HepG2 (cell line): Measurements from ENCODE around the gene PAXX. TPM values are rescaled to one million over a fixed set of nuclear protein-coding genes. Genes with fewer than 3 reads are reported as not detected.

Source experiments
- ATAC-seq: fragments of 200-7000 bp; cut with Tn5 transposase; 3 replicates; pipeline ENCODE4 v1.9.1; 2020; ENCODE audit warnings: mild to moderate bottlenecking, moderate library complexity
- BruUV-seq: library from RNA; stranded (reverse); fragments of 400-500 nt; replicated peaks from 2 replicates; lab custom pipeline; 2021; lab: Mats Ljungman, UMichigan
- CTCF ChIA-PET: fragments of 300-600 bp; formaldehyde crosslinking; extraction: SDS; loops from one replicate; lab custom pipeline; 2021; ENCODE audit warnings: low total read pairs, inconsistent platforms, low intra/inter-chr PET ratio; lab: Yijun Ruan, JAX
- POLR2A ChIA-PET: fragments of 350-600 bp; sonication (Branson Sonifier 250); formaldehyde crosslinking; loops from one replicate; lab custom pipeline; 2020; ENCODE audit warnings: antibody characterized with exemption, inconsistent platforms; lab: Yijun Ruan, JAX
- DNase-seq: peaks from one replicate; pipeline ENCODE4 v3.0.0-alpha.2; 2015; ENCODE audit warnings: low spot score
- FAIRE-seq: peaks from 3 replicates; lab custom pipeline; 2011; peaks lifted over from hg19 to GRCh38; lab: Jason Lieb, UNC
- H2AFZ ChIP-seq: one replicate; pipeline ENCODE4 v1.6.1; 2011; ENCODE audit warnings: low read length, inconsistent platforms
- H3K27ac ChIP-seq: fragments of 300-600 bp; 3 replicates; pipeline ENCODE4 v1.8.0; 2011; ENCODE audit warnings: mixed run types, mild to moderate bottlenecking, mixed read lengths, low read length, inconsistent platforms; ENCODE audit not compliant: insufficient read depth; ENCODE audit errors: extremely low read length
- H3K27me3 ChIP-seq, 2 experiments: fragments of 200-600 bp in 1 of 2; 2 replicates in 1 of 2; 3 replicates in 1 of 2; pipeline versions ENCODE4 v1.6.0 to v1.8.0; 2011; ENCODE audit warnings: low read length in 2 of 2, mild to moderate bottlenecking in 2 of 2, moderate library complexity in 2 of 2, inconsistent platforms in 1 of 2; ENCODE audit not compliant: insufficient read depth in 2 of 2, control insufficient read depth in 1 of 2
- H3K36me3 ChIP-seq, 2 experiments: fragments of 200-600 bp in 1 of 2; replicated peaks in 1 of 2; 2 replicates in 1 of 2; 3 replicates in 1 of 2; pipeline versions ENCODE4 v1.5.1 to v1.8.0; 2011; ENCODE audit warnings: low read length in 2 of 2, inconsistent platforms in 1 of 2; ENCODE audit not compliant: insufficient read depth in 2 of 2, control insufficient read depth in 1 of 2
- H3K4me1 ChIP-seq: 2 replicates; pipeline ENCODE4 v1.5.1; 2012; ENCODE audit warnings: low read length, inconsistent platforms; ENCODE audit not compliant: insufficient read depth
- H3K4me2 ChIP-seq: 2 replicates; pipeline ENCODE4 v1.6.0; 2011; ENCODE audit warnings: low read depth, low read length, inconsistent platforms
- H3K4me3 ChIP-seq, 3 experiments: fragments of 200-600 bp in 1 of 3; sonication (generic), shearing (Covaris generic) in 1 of 3; replicated peaks in 1 of 3; 2 replicates each; pipeline ENCODE4 v1.5.1; 2011 to 2016; ENCODE audit warnings: low read length in 3 of 3, inconsistent platforms in 2 of 3, low read depth in 2 of 3, mild to moderate bottlenecking in 2 of 3, control low read depth in 1 of 3, mixed read lengths in 1 of 3; ENCODE audit not compliant: insufficient read depth in 1 of 3
- H3K79me2 ChIP-seq: one replicate; pipeline ENCODE4 v1.6.1; 2011; ENCODE audit warnings: low read length, inconsistent platforms; ENCODE audit not compliant: insufficient read depth
- H3K9ac ChIP-seq: 2 replicates; pipeline ENCODE4 v1.6.0; 2011; ENCODE audit warnings: mild to moderate bottlenecking, low read depth, low read length, inconsistent platforms; ENCODE audit not compliant: insufficient read depth
- H3K9me3 ChIP-seq: 2 replicates; pipeline ENCODE4 v1.5.1; 2012; ENCODE audit warnings: mild to moderate bottlenecking, low read length
- H4K20me1 ChIP-seq: 2 replicates; pipeline ENCODE4 v1.6.0; 2011; ENCODE audit warnings: inconsistent platforms, mild to moderate bottlenecking, low read length, moderate library complexity; ENCODE audit not compliant: insufficient read depth
- DNMT1 ChIP-seq: sonication (generic); formaldehyde crosslinking; IDR thresholded peaks from 2 replicates; pipeline ENCODE4 v1.5.1; 2020; ENCODE audit warnings: mild to moderate bottlenecking, missing genetic modification reagents
- ETV5 ChIP-seq: IDR thresholded peaks from 2 replicates; pipeline ENCODE4 v1.6.1; 2018; ENCODE audit warnings: missing biosample characterization, missing genetic modification reagents, inconsistent platforms, borderline replicate concordance
- REST ChIP-seq, 2 experiments: IDR thresholded peaks; 2 replicates each; pipeline ENCODE4 v1.6.1; 2011 to 2012; ENCODE audit warnings: low read length in 2 of 2, borderline replicate concordance in 1 of 2, low read depth in 1 of 2, mild to moderate bottlenecking in 1 of 2, moderate library complexity in 1 of 2
- SMARCC2 ChIP-seq: fragments of 450-650 bp; IDR thresholded peaks from 2 replicates; pipeline ENCODE4 v1.6.1; 2017; ENCODE audit warnings: antibody characterized with exemption, mild to moderate bottlenecking
- ZNF670 ChIP-seq: sonication (generic); formaldehyde crosslinking; IDR thresholded peaks from 2 replicates; pipeline ENCODE4 v1.8.0; 2022; ENCODE audit warnings: mild to moderate bottlenecking, missing genetic modification reagents, borderline replicate concordance
- ZNF674 ChIP-seq: sonication (generic); formaldehyde crosslinking; IDR thresholded peaks from 2 replicates; pipeline ENCODE4 v1.5.0; 2020; ENCODE audit warnings: low read depth, mild to moderate bottlenecking, missing genetic modification reagents
- ZNF781 ChIP-seq: sonication (generic); formaldehyde crosslinking; IDR thresholded peaks from 2 replicates; pipeline ENCODE4 v1.5.1; 2020; ENCODE audit warnings: borderline replicate concordance, mild to moderate bottlenecking, missing genetic modification reagents; ENCODE audit errors: not compliant biosample characterization
- WGBS: methylation state at CpG from one replicate; pipeline ENCODE4 v1.1.6; 2017; ENCODE audit warnings: low lambda C conversion rate; 5-methylcytosine and 5-hydroxymethylcytosine counted together
- in situ Hi-C: cut with HindIII; loops from 2 replicates; pipeline ENCODE4 v1.10.0; 2017; ENCODE audit warnings: low pct_unique_long_range_greater_than_20kb; ENCODE audit not compliant: extremely low pct_ligation_motif_present
- intact Hi-C: fragments of 100-400 bp; cut with micrococcal nuclease; formaldehyde crosslinking; loops from one replicate; pipeline ENCODE4 v1.10.0; 2022; ENCODE audit not compliant: unreplicated experiment
- polyA plus RNA-seq, 8 experiments: library from polyadenylated mRNA; depleted of rRNA in 3 of 8; stranded (reverse) in 7 of 8; unstranded in 1 of 8; fragments of >200 nt; fragmentation: Illumina TruSeq in 4 of 8; extraction: Trizol in 4 of 8; gene quantifications; 2 replicates each; pipeline versions ENCODE4 v1.2.1 to v1.2.3, GENCODE V29; 2011 to 2016; ENCODE audit warnings: low read depth in 4 of 8, missing spikeins in 1 of 8, mixed read lengths in 1 of 8; ENCODE audit not compliant: insufficient read depth in 1 of 8
- total RNA-seq, 5 experiments: library from RNA; depleted of rRNA; stranded (reverse); fragments of >200 nt; fragmentation: Illumina TruSeq; extraction: Trizol; gene quantifications; 2 replicates each; pipeline ENCODE4 v1.2.3, GENCODE V29; 2016; ENCODE audit warnings: low read depth in 1 of 5
- TF ChIP-seq, protein P1 (sequence below): sonication (generic); formaldehyde crosslinking; IDR thresholded peaks from 2 replicates; pipeline ENCODE4 v1.4.0; 2020; ENCODE audit warnings: missing genetic modification reagents, borderline replicate concordance

The PAXX gene
- total and polyA plus RNA-seq, 2 of the 13 experiments (the other 11 are each of a cell fraction or from before 2014, with no cell fraction given): 14.0 to 31.9 TPM

DNA sequence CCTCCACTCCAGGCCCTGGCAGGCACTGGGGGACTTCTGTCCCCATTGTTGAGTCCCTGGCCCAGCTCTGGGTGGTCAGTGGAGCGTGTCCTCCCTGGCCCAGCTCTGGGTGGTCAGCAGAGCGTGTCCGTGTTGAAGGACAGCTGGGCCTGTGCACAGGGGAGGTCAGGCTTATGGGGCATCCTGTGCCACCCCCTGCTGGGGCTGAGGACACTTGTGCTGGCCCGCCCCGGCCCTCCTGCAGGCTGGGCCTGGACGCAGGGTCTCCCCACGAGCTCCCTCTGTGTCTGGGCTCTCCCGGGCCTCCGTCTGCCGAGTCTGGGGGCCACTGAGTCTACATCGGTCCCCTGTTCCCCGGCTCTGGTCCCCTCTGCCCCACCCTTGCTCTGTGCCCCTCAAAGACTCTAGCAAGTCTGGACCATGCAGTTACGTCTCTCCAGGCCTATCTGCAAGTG lies 15.6 kb downstream of the PAXX start:
- no TSS peak for BruUV-seq
- no peak overlapping the region for H3K9ac ChIP-seq
- H3K4me2 ChIP-seq: no peak overlapping the region
- intact Hi-C loops (no loop called here), in situ Hi-C loops (no loop called here)
- DNase-seq (no peak), ATAC-seq (peak; percentile 15), FAIRE-seq (no peak)
- no peaks in the 10 kb centered on the region for H3K36me3 ChIP-seq
- no peak overlapping the region for H3K4me3 ChIP-seq
- peaks cover 4% of the 10 kb centered on the region; the same call in 1 of the 2 replicates for H3K9me3 ChIP-seq
- no peaks in the 10 kb centered on the region for H4K20me1 ChIP-seq
- TF ChIP-seq ZNF670 (CRISPR knock-in tag) (no peak), ZNF674 (CRISPR knock-in tag) (no peak), ETV5 (CRISPR knock-in tag) (no peak)
- TF ChIP-seq, protein P1, sequence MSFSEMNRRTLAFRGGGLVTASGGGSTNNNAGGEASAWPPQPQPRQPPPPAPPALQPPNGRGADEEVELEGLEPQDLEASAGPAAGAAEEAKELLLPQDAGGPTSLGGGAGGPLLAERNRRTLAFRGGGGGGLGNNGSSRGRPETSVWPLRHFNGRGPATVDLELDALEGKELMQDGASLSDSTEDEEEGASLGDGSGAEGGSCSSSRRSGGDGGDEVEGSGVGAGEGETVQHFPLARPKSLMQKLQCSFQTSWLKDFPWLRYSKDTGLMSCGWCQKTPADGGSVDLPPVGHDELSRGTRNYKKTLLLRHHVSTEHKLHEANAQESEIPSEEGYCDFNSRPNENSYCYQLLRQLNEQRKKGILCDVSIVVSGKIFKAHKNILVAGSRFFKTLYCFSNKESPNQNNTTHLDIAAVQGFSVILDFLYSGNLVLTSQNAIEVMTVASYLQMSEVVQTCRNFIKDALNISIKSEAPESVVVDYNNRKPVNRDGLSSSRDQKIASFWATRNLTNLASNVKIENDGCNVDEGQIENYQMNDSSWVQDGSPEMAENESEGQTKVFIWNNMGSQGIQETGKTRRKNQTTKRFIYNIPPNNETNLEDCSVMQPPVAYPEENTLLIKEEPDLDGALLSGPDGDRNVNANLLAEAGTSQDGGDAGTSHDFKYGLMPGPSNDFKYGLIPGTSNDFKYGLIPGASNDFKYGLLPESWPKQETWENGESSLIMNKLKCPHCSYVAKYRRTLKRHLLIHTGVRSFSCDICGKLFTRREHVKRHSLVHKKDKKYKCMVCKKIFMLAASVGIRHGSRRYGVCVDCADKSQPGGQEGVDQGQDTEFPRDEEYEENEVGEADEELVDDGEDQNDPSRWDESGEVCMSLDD (CRISPR knock-in tag): no peak
- ChIA-PET POLR2A (no interaction called here), CTCF (no interaction called here)
- no peaks in the 10 kb centered on the region for H3K79me2 ChIP-seq
- H3K27ac ChIP-seq: no peak overlapping the region
- no peaks in the 10 kb centered on the region for H3K27me3 ChIP-seq
- WGBS: 94% methylated on average over 3 of the region's 13 CpGs
- no peaks in the 10 kb centered on the region for H3K4me1 ChIP-seq
- no peak overlapping the region for H2AFZ ChIP-seq

DNA sequence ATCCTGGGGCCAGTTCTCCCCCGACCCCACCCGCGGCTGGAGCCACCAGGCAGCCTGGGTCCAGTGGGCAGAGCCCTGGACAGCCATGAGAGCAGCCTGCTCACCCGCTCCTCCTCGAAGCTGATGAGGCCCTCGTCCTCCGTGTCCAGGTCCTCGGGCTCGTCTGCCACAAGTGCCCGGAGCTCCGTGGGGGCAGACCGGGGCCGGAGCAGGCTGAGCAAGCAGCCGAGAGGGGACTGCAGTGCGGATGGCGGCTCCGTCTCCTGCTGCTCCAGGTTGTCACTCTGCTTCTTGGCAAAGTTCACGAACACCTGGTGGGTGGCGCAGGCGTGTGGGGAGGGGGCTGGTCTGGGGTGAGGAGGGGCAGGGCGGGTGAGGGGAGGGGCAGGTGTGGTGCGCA lies 16.1 kb downstream of the PAXX start:
- BruUV-seq: no TSS peak
- 90% methylated on average over 14 of the region's 22 CpGs for WGBS
- Histone ChIP-seq H4K20me1 (no peaks in the 10 kb centered on the region), H3K27me3 (no peaks in the 10 kb centered on the region), H3K27ac (no peak overlapping the region), H3K4me2 (no peak overlapping the region), H2AFZ (no peak overlapping the region), H3K9ac (no peak overlapping the region), H3K36me3 (no peaks in the 10 kb centered on the region), H3K4me3 (no peak overlapping the region), H3K9me3 (peaks cover 4% of the 10 kb centered on the region; the same call in 1 of the 2 replicates), H3K79me2 (no peaks in the 10 kb centered on the region)
- ATAC-seq (no peak), FAIRE-seq (no peak), DNase-seq (no peak)
- intact Hi-C loops: no loop called here
- POLR2A ChIA-PET: no interaction called here
- CTCF ChIA-PET: no interaction called here
- in situ Hi-C loops: no loop called here
- TF ChIP-seq SMARCC2 (no peak), ZNF781 (CRISPR knock-in tag) (no peak), DNMT1 (CRISPR knock-in tag) (no peak), REST (IDR thresholded peaks at IDR 0.05; ENCODE audit: borderline replicate concordance in 1 of 2, low read depth in 1 of 2, low read length in 2 of 2) (no peak)
- TF ChIP-seq, all 625 proteins: peak for 0
- no peaks in the 10 kb centered on the region for H3K4me1 ChIP-seq
